Measurements from ENCODE around the gene LYPD8.

DNA sequence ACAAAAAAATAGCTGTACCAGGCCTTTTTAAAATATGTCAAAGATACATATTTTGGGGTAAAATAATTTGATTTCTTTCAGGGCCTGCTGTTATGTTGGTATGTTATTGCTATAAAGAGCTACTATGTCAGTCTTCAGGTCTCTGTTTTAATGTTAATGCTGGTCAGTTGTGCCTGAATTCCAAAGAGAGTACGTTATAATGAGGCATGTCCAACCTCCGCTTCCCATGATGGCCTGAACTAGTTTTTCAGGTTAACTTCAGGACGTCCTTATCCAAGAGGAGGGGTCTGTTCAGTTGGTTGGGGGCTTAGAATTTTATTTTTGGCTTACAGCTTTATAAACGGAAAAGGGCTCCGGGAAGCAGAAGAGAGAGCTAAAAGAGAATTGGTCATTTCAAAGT lies 34.9 kb upstream of the LYPD8 start:
- TF ChIP-seq POLR2A (IDR thresholded peaks at IDR 0.05; ENCODE audit: low read length), result no peak
- no peak for TF ChIP-seq GATA1 (IDR thresholded peaks at IDR 0.05; ENCODE audit: low read depth, low read length)

Data from erythroblast (primary cell).